Bronchus fibroblast of lung (primary cell): Measurements from ENCODE around the gene NOPCHAP1. TPM values are rescaled to one million over a fixed set of nuclear protein-coding genes. Genes with fewer than 3 reads are reported as not detected.

ENCODE experiments used
- total RNA-seq: library from RNA; depleted of rRNA; stranded (reverse); fragments of >200 nt; gene quantifications from 2 replicates; pipeline ENCODE4 v1.2.3, GENCODE V29; 2015

The NOPCHAP1 gene
- 5.4 and 6.4 TPM in 2 replicates for total RNA-seq

GRCh38 chr12:104986022-104986941, at the start of gene NOPCHAP1:
Gene NOPCHAP1 (plus strand): TSS chr12:104986316. CDS start chr12:104986353, 37 bp downstream.

DNA sequence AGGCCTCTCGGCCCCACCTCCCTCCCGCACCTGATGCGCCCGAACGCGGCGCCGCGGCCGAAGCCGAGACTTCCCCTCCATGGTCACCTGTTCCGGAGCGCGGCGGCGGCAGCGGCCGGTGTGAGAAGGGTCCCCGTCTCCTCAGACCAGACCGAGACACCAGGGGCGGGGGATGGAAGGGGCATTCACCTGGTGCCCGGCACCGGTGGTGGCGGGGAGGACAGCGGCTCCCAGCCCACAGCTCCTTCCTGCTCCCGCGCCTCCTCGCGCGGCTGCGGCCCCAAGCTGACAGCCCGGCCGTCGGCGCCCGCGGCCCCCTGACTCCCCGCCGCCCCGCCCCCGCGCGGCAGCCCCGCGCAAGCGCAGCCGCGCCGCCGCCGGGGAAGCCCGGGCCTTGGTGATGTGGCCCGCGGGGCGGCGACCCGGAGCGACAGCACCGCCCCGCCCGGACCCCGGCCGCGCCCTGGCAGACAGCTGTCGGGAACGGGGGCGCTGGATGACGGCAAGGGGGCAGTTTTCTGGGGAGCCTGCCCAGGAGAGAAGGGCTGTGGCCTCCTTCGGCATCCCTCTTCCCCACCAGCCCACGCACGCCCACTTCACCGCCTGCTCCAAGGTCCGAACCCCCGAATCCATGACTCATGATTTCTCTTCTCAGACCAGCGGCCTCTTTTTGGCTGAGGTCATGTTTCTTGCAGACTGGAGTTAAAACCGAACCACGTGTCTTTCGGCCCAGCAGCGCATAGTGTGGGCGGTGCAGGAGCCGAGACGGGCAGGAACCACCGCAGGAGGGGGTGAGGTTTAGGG, 27.9 kb upstream of the NOPCHAP1 start, which contains the start of gene SLC41A2:
TSS of gene SLC41A2 (minus strand) at position 290 of the 804 bp plus-strand sequence. CDS start 29,763 bp downstream, outside the sequence.

Other genes with a start within 250 kb of the NOPCHAP1 start
- 4.8 and 4.9 TPM in 2 replicates for gene SLC41A2, start 28.0 kb upstream of the NOPCHAP1 start, total RNA-seq
- gene ALDH1L2, start 98.1 kb downstream of the NOPCHAP1 start, total RNA-seq = 29.1 and 31.8 TPM in 2 replicates
- gene WASHC4, start 121.4 kb downstream of the NOPCHAP1 start, total RNA-seq = 16.2 and 20.5 TPM in 2 replicates
- gene APPL2, start 249.9 kb downstream of the NOPCHAP1 start, total RNA-seq = 28.4 and 28.6 TPM in 2 replicates